Measurements from ENCODE around the gene CLCN6. TPM values are rescaled to one million over a fixed set of nuclear protein-coding genes. Genes with fewer than 3 reads are reported as not detected.

CLCN6 gene
- total RNA-seq, 8 experiments from 2014 or later, result 9.6 to 61.4 (median 27.0) TPM

DNA sequence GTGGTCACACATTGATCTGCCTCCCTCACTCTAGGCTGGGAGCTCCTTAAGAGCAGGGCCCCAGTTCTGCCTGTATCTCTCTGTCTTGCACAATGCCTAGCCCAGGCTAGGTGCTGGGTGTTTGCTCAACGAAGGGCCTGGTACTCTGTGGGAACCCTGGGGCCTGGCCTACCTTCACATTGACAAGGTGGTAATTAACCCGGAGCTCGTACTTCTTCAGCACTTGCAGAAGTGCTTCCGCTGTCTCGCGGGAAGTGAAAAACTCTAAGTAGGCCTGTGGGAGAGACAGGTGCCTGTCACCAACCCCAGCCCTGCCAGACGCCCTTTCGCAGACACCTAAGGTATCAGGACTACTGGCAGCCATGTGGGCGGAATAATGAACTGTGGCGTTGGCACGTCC lies 13.9 kb upstream of the CLCN6 start:
- WGBS, 10 experiments, result 83 to 98% (median 92%) methylated on average over 1 to 8 of the region's 11 CpGs; no CpG with 5 or more reads in 4 of the 10 experiments
- in situ Hi-C loops (cut with MboI; ENCODE audit: low pct_unique_long_range_greater_than_20kb in 2 of 9, low sequenced_read_pairs in 9 of 9, unreplicated experiment in 9 of 9), result no loop called here
- ATAC-seq (replicated peaks in 6 of 8), result no peak
- no peak overlapping the region for H3K4me3 ChIP-seq
- no peak overlapping the region for H3K27ac ChIP-seq
- peaks cover 14 to 29% of the 10 kb centered on the region in 2 donors for H3K4me1 ChIP-seq (replicated peaks in 1 of 2)

GRCh38 chr1:11793819-11794218 lies 12.2 kb upstream of the CLCN6 start:
- no peak for ATAC-seq (replicated peaks in 6 of 8)
- 76 to 100% (median 98%) methylated on average over 1 to 8 of the region's 15 CpGs; no CpG with 5 or more reads in 6 of the 10 experiments for WGBS, 10 experiments
- H3K27ac ChIP-seq, result no peak overlapping the region
- H3K4me1 ChIP-seq (replicated peaks in 1 of 2), result peaks cover 5 to 12% of the 10 kb centered on the region in 2 donors
- in situ Hi-C loops (cut with MboI; ENCODE audit: low pct_unique_long_range_greater_than_20kb in 2 of 9, low sequenced_read_pairs in 9 of 9, unreplicated experiment in 9 of 9), result no loop called here
- no peak overlapping the region for H3K4me3 ChIP-seq

- WGBS, 10 experiments, result 90 to 97% (median 95%) methylated on average over 2 to 7 of the region's 19 CpGs; no CpG with 5 or more reads in 4 of the 10 experiments
- Histone ChIP-seq H3K27ac (no peak overlapping the region), H3K4me3 (no peak overlapping the region), H3K4me1 (replicated peaks in 1 of 2) (peaks cover 0 to 4% of the 10 kb centered on the region in 2 donors)
- no peak for ATAC-seq (replicated peaks in 6 of 8)
- in situ Hi-C loops (cut with MboI; ENCODE audit: low pct_unique_long_range_greater_than_20kb in 2 of 9, low sequenced_read_pairs in 9 of 9, unreplicated experiment in 9 of 9), result no loop called here
Observed at GRCh38 chr1:11794446-11795237, 11.3 kb upstream of the CLCN6 start.

DNA sequence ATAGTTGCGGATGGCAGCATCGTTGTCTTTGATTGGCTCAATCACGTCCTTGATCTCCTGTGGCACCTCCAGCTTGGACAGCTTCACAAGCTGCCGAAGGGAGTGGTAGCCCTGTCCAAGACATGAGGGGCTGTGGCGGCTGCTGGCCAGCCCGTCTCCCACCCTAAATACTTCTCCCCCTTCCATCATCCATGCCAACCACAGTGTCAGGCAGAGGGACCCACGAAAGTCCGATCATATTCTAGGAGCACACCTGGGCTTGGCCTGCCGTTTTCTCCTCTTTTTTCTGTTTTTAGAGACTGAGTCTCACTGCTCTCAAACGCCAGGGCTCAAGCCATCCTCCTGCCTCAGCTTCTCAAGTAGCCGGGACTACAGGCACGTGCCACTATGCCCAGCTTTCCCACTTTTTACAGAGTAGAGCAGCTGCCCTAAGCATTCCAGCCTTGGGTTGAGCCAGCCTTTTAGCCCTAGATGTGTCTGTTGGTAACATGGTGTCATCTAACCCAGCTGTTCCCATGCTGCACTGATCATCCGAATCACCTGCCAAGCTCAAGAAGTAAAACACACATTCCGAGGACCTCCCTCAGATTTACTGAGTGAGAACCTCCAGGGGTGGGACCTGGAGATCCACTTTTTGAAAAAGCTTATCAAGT lies 10.6 kb upstream of the CLCN6 start:
- no peak for ATAC-seq (replicated peaks in 6 of 8)
- 79 to 100% (median 88%) methylated on average over 1 to 13 of the region's 14 CpGs; no CpG with 5 or more reads in 3 of the 10 experiments for WGBS, 10 experiments
- in situ Hi-C loops (cut with MboI; ENCODE audit: low pct_unique_long_range_greater_than_20kb in 2 of 9, low sequenced_read_pairs in 9 of 9, unreplicated experiment in 9 of 9), result no loop called here
- no peak overlapping the region for H3K27ac ChIP-seq
- H3K4me1 ChIP-seq (replicated peaks in 1 of 2), result no peaks in the 10 kb centered on the region
- no peak overlapping the region for H3K4me3 ChIP-seq

DNA sequence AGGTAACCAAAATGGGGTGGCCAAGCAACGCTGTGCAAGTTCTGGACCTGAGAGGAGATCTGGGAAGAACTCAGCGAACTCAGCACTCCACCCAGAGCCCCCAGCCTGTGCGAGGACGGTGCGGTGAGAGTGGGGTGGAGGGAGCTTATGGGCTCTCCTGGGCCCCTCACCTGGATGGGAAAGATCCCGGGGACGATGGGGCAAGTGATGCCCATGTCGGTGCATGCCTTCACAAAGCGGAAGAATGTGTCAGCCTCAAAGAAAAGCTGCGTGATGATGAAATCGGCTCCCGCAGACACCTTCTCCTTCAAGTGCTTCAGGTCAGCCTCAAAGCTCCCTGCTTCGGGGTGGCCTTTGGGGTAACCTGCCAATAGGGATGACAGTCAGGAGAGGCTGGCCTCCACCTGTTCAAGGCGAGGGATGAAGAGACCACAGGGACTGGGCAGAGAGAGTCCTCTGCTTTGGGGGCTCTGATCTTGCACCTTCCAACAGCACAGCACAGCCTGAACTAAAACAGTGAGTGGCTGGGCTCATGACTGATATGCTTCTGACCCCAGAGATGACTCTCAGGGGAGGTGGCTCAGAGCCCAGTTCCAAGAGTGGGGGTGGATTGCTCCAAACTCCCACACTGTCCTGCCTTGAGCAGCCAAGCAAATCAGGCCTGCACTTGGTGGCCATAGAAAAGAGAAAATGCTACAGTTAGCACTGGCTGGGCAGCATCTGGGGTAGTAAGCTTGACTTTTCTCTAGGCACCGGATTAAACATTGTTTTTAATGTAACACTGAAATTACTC lies 9.8 kb upstream of the CLCN6 start:
- Histone ChIP-seq H3K27ac (no peak overlapping the region), H3K4me3 (no peak overlapping the region), H3K4me1 (replicated peaks in 1 of 2) (no peaks in the 10 kb centered on the region)
- ATAC-seq (replicated peaks in 6 of 8), result no peak
- in situ Hi-C loops (cut with MboI; ENCODE audit: low pct_unique_long_range_greater_than_20kb in 2 of 9, low sequenced_read_pairs in 9 of 9, unreplicated experiment in 9 of 9), result no loop called here
- 40 to 96% (median 89%) methylated on average over 1 to 13 of the region's 15 CpGs; no CpG with 5 or more reads in 2 of the 10 experiments for WGBS, 10 experiments

GRCh38 chr1:11797525-11798216 lies 8.3 kb upstream of the CLCN6 start:
- Histone ChIP-seq H3K4me1 (replicated peaks in 1 of 2) (peaks cover 7 to 8% of the 10 kb centered on the region in 2 donors), H3K27ac (no peak overlapping the region), H3K4me3 (no peak overlapping the region)
- in situ Hi-C loops (cut with MboI; ENCODE audit: low pct_unique_long_range_greater_than_20kb in 2 of 9, low sequenced_read_pairs in 9 of 9, unreplicated experiment in 9 of 9), result no loop called here
- ATAC-seq (replicated peaks in 6 of 8), result no peak
- 86 to 100% (median 95%) methylated on average over 1 to 6 of the region's 6 CpGs for WGBS, 10 experiments

GRCh38 chr1:11799099-11799498 lies 6.9 kb upstream of the CLCN6 start:
- ATAC-seq (replicated peaks in 6 of 8), result no peak
- Histone ChIP-seq H3K27ac (no peak overlapping the region), H3K4me3 (no peak overlapping the region), H3K4me1 (replicated peaks in 1 of 2) (peaks cover 17 to 18% of the 10 kb centered on the region in 2 donors)
- in situ Hi-C loops (cut with MboI; ENCODE audit: low pct_unique_long_range_greater_than_20kb in 2 of 9, low sequenced_read_pairs in 9 of 9, unreplicated experiment in 9 of 9), result no loop called here
- 40 to 100% (median 95%) methylated on average over 1 to 5 of the region's 5 CpGs; no CpG with 5 or more reads in 2 of the 10 experiments for WGBS, 10 experiments

DNA sequence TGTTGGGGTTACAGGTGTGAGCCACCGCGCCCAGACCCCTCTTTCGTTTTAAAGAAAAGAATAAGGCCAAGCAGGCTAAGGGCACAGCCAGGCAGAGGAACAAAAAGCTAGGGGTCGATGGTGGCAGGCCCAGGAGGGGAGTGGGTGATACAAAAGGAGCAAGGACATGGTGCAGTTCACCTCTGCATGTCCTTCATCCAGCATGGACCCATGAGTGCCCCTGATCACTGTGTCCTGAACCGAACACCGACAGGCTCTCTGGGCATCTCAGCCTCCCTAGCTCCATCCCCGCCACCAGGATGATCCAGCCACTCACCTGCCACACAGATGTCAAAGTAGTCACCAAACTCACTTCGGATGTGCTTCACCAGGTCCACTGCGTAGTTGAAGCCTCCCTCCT lies 6.1 kb upstream of the CLCN6 start:
- ATAC-seq (replicated peaks in 6 of 8), result no peak
- WGBS, 10 experiments, result 50 to 98% (median 93%) methylated on average over 1 to 9 of the region's 9 CpGs; no CpG with 5 or more reads in 2 of the 10 experiments
- no peak overlapping the region for H3K4me3 ChIP-seq

DNA sequence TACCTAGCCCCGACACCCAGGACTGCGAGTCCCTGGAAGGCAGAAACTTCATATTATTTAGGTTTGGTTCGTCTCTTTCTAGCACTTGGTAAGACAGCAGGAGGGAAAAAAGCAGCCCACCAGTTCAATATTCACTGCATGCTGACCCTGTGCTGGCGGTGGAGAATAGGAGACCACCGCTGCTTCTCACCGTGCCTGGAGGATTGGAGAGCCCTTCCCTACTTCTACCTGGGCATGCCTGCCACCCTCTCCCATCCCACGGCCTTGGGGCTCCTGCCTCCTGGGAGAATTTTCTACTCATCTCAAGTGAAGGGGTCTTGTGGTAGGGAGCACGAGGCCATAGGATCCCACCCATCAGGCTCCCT lies 5.6 kb upstream of the CLCN6 start:
- Histone ChIP-seq H3K4me1 (replicated peaks in 1 of 2) (peaks cover 24 to 27% of the 10 kb centered on the region in 2 donors), H3K4me3 (no peak overlapping the region), H3K27ac (no peak overlapping the region)
- 76 to 100% (median 94%) methylated on average over 1 to 4 of the region's 8 CpGs; no CpG with 5 or more reads in 4 of the 10 experiments for WGBS, 10 experiments
- in situ Hi-C loops (cut with MboI; ENCODE audit: low pct_unique_long_range_greater_than_20kb in 2 of 9, low sequenced_read_pairs in 9 of 9, unreplicated experiment in 9 of 9), result no loop called here
- no peak for ATAC-seq (replicated peaks in 6 of 8)

More for the DNA sequence above, 6.1 kb upstream of the CLCN6 start:
- H3K27ac ChIP-seq, result no peak overlapping the region
- H3K4me1 ChIP-seq (replicated peaks in 1 of 2), result peaks cover 24 to 25% of the 10 kb centered on the region in 2 donors
- in situ Hi-C loops (cut with MboI; ENCODE audit: low pct_unique_long_range_greater_than_20kb in 2 of 9, low sequenced_read_pairs in 9 of 9, unreplicated experiment in 9 of 9), result no loop called here

- no peak overlapping the region for H3K27ac ChIP-seq
- WGBS, 10 experiments, result 75 to 100% (median 88%) methylated on average over 1 to 15 of the region's 21 CpGs; no CpG with 5 or more reads in 2 of the 10 experiments
- H3K4me3 ChIP-seq, result no peak overlapping the region
- peaks cover 24 to 27% of the 10 kb centered on the region in 2 donors for H3K4me1 ChIP-seq (replicated peaks in 1 of 2)
- in situ Hi-C loops (cut with MboI; ENCODE audit: low pct_unique_long_range_greater_than_20kb in 2 of 9, low sequenced_read_pairs in 9 of 9, unreplicated experiment in 9 of 9), result no loop called here
- ATAC-seq (replicated peaks in 6 of 8), result no peak
Observed at GRCh38 chr1:11800756-11801433, 5.1 kb upstream of the CLCN6 start.

DNA sequence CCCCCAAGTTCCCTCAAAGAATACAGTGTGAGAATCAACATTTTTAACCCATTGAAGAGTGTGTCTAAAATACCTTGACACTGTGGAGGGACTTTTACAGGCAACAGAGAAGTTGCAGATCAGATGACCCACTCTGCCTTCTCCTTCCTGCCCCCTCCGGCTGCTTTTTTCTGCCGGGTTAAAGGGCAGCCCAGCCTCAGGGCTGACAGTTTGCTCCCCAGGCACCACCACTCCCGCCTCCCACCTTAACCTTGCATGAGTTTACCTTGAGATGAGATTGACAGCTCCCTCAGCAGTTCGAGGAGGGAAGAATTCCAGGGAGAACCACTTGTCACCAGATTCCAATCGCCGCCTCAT lies 3.4 kb upstream of the CLCN6 start:
- in situ Hi-C loops (cut with MboI; ENCODE audit: low pct_unique_long_range_greater_than_20kb in 2 of 9, low sequenced_read_pairs in 9 of 9, unreplicated experiment in 9 of 9), result no loop called here
- WGBS, 10 experiments, result 0 to 48% (median 33%) methylated on average over 1 to 6 of the region's 6 CpGs; no CpG with 5 or more reads in 5 of the 10 experiments
- Histone ChIP-seq H3K4me3 (peak overlapping the region; percentile 69 to 87 (median 74)), H3K4me1 (replicated peaks in 1 of 2) (peaks cover 30 to 35% of the 10 kb centered on the region in 2 donors), H3K27ac (peak overlapping the region in 1 of 2 donors; percentile 67)
- no peak for ATAC-seq (replicated peaks in 6 of 8)
